Measurements from ENCODE around the gene SOX15.

SOX15 gene

DNA sequence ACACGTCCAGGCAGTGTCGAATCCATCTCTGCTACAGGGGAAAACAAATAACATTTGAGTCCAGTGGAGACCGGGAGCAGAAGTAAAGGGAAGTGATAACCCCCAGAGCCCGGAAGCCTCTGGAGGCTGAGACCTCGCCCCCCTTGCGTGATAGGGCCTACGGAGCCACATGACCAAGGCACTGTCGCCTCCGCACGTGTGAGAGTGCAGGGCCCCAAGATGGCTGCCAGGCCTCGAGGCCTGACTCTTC is 17.6 kb downstream of the SOX15 start:
- peak overlapping the region; percentile 93 for H3K23ac ChIP-seq (ENCODE audit: low read length)
- peaks cover 2% of the 10 kb centered on the region for H3K9me3 ChIP-seq (ENCODE audit: insufficient read depth, low read depth, low read length)
- H2BK120ac ChIP-seq (ENCODE audit: insufficient read depth, low read length, poor library complexity) = peak overlapping the region; percentile 29
- H4K91ac ChIP-seq (ENCODE audit: low read depth, low read length) = peak overlapping the region; percentile 76
- no peak overlapping the region for H2AK5ac ChIP-seq (ENCODE audit: low read length)
- peak overlapping the region; percentile 53 for H3K4ac ChIP-seq (ENCODE audit: low read depth, low read length)
- H2BK12ac ChIP-seq (ENCODE audit: low read length) = no peak overlapping the region
- peaks cover 2 to 15% of the 10 kb centered on the region in 2 experiments for H3K4me1 ChIP-seq (ENCODE audit: control insufficient read depth in 1 of 2, insufficient read depth in 2 of 2, low read length in 2 of 2)
- peak overlapping the region; percentile 69 for H3K27ac ChIP-seq (ENCODE audit: low read depth, low read length)
- peaks cover 42 to 61% of the 10 kb centered on the region in 2 experiments for H3K36me3 ChIP-seq (ENCODE audit: control insufficient read depth in 1 of 2, insufficient read depth in 2 of 2, low read length in 2 of 2)
- peaks cover 12% of the 10 kb centered on the region for H3K79me1 ChIP-seq (ENCODE audit: low read length)
- H3K14ac ChIP-seq (ENCODE audit: low read length) = peak overlapping the region; percentile 62
- peak overlapping the region; percentile 97 for H3K9ac ChIP-seq (ENCODE audit: low read length)
- no peak overlapping the region for H2AFZ ChIP-seq (ENCODE audit: insufficient read depth, low read length, poor library complexity)
- H3K27me3 ChIP-seq (ENCODE audit: insufficient read depth, low read length) = no peaks in the 10 kb centered on the region
- peak overlapping the region; percentile 97 for H3K4me2 ChIP-seq (ENCODE audit: low read length)
- H3K18ac ChIP-seq (ENCODE audit: low read length) = peak overlapping the region; percentile 50
- no peak overlapping the region for H2BK5ac ChIP-seq (ENCODE audit: low read depth, low read length, poor library complexity)
- DNase-seq = no peak
- H4K8ac ChIP-seq (ENCODE audit: low read depth, low read length) = peak overlapping the region; percentile 69
- peak overlapping the region; percentile 31 for H4K12ac ChIP-seq (ENCODE audit: low read depth, low read length)
- WGBS (ENCODE audit: extremely low coverage, insufficient coverage, insufficient read length) = no CpG with 5 or more reads among the region's 11 CpGs
- H3K79me2 ChIP-seq (ENCODE audit: control insufficient read depth, insufficient read depth, low read length, poor library complexity) = peaks cover 14% of the 10 kb centered on the region
- peak overlapping the region; percentile 72 for H3K4me3 ChIP-seq (ENCODE audit: low read depth, low read length)

GRCh38 chr17:7570351-7570750 is 19.5 kb downstream of the SOX15 start:
- Histone ChIP-seq H3K23ac (ENCODE audit: low read length) (no peak overlapping the region), H4K12ac (ENCODE audit: low read depth, low read length) (no peak overlapping the region), H3K36me3 (ENCODE audit: control insufficient read depth in 1 of 2, insufficient read depth in 2 of 2, low read length in 2 of 2) (peaks cover 39 to 52% of the 10 kb centered on the region in 2 experiments), H2BK120ac (ENCODE audit: insufficient read depth, low read length, poor library complexity) (no peak overlapping the region), H3K18ac (ENCODE audit: low read length) (no peak overlapping the region), H3K79me2 (ENCODE audit: control insufficient read depth, insufficient read depth, low read length, poor library complexity) (peaks cover 14% of the 10 kb centered on the region), H2BK12ac (ENCODE audit: low read length) (no peak overlapping the region), H3K4me1 (ENCODE audit: control insufficient read depth in 1 of 2, insufficient read depth in 2 of 2, low read length in 2 of 2) (peaks cover 2 to 14% of the 10 kb centered on the region in 2 experiments), H3K9ac (ENCODE audit: low read length) (no peak overlapping the region), H2AK5ac (ENCODE audit: low read length) (no peak overlapping the region), H4K8ac (ENCODE audit: low read depth, low read length) (no peak overlapping the region), H3K27ac (ENCODE audit: low read depth, low read length) (no peak overlapping the region), H3K9me3 (ENCODE audit: insufficient read depth, low read depth, low read length) (peaks cover 2% of the 10 kb centered on the region), H3K4ac (ENCODE audit: low read depth, low read length) (no peak overlapping the region), H2BK5ac (ENCODE audit: low read depth, low read length, poor library complexity) (no peak overlapping the region), H3K4me3 (ENCODE audit: low read depth, low read length) (no peak overlapping the region), H3K79me1 (ENCODE audit: low read length) (peaks cover 12% of the 10 kb centered on the region), H3K14ac (ENCODE audit: low read length) (no peak overlapping the region), H2AFZ (ENCODE audit: insufficient read depth, low read length, poor library complexity) (no peak overlapping the region), H4K91ac (ENCODE audit: low read depth, low read length) (no peak overlapping the region), H3K4me2 (ENCODE audit: low read length) (no peak overlapping the region), H3K27me3 (ENCODE audit: insufficient read depth, low read length) (no peaks in the 10 kb centered on the region)
- no CpG with 5 or more reads among the region's 10 CpGs for WGBS (ENCODE audit: extremely low coverage, insufficient coverage, insufficient read length)
- DNase-seq = no peak

GRCh38 chr17:7569571-7569970 is 20.3 kb downstream of the SOX15 start:
- peaks cover 40 to 52% of the 10 kb centered on the region in 2 experiments for H3K36me3 ChIP-seq (ENCODE audit: control insufficient read depth in 1 of 2, insufficient read depth in 2 of 2, low read length in 2 of 2)
- peaks cover 14% of the 10 kb centered on the region for H3K79me2 ChIP-seq (ENCODE audit: control insufficient read depth, insufficient read depth, low read length, poor library complexity)
- no peak overlapping the region for H2BK120ac ChIP-seq (ENCODE audit: insufficient read depth, low read length, poor library complexity)
- H2BK5ac ChIP-seq (ENCODE audit: low read depth, low read length, poor library complexity) = no peak overlapping the region
- H4K12ac ChIP-seq (ENCODE audit: low read depth, low read length) = no peak overlapping the region
- no peak overlapping the region for H3K14ac ChIP-seq (ENCODE audit: low read length)
- H3K4me3 ChIP-seq (ENCODE audit: low read depth, low read length) = no peak overlapping the region
- H3K4me1 ChIP-seq (ENCODE audit: control insufficient read depth in 1 of 2, insufficient read depth in 2 of 2, low read length in 2 of 2) = peaks cover under 1 to 11% of the 10 kb centered on the region in 2 experiments
- DNase-seq = no peak
- H3K27me3 ChIP-seq (ENCODE audit: insufficient read depth, low read length) = no peaks in the 10 kb centered on the region
- no peak overlapping the region for H3K18ac ChIP-seq (ENCODE audit: low read length)
- WGBS (ENCODE audit: extremely low coverage, insufficient coverage, insufficient read length) = no CpG with 5 or more reads among the region's 5 CpGs
- H3K23ac ChIP-seq (ENCODE audit: low read length) = no peak overlapping the region
- no peak overlapping the region for H4K91ac ChIP-seq (ENCODE audit: low read depth, low read length)
- H2AK5ac ChIP-seq (ENCODE audit: low read length) = no peak overlapping the region
- H3K27ac ChIP-seq (ENCODE audit: low read depth, low read length) = no peak overlapping the region
- no peak overlapping the region for H3K4ac ChIP-seq (ENCODE audit: low read depth, low read length)
- peaks cover 12% of the 10 kb centered on the region for H3K79me1 ChIP-seq (ENCODE audit: low read length)
- peaks cover 2% of the 10 kb centered on the region for H3K9me3 ChIP-seq (ENCODE audit: insufficient read depth, low read depth, low read length)
- no peak overlapping the region for H2BK12ac ChIP-seq (ENCODE audit: low read length)
- H4K8ac ChIP-seq (ENCODE audit: low read depth, low read length) = no peak overlapping the region
- H2AFZ ChIP-seq (ENCODE audit: insufficient read depth, low read length, poor library complexity) = no peak overlapping the region
- H3K9ac ChIP-seq (ENCODE audit: low read length) = no peak overlapping the region
- H3K4me2 ChIP-seq (ENCODE audit: low read length) = no peak overlapping the region

- H3K18ac ChIP-seq (ENCODE audit: low read length) = no peak overlapping the region
- no peak overlapping the region for H2AFZ ChIP-seq (ENCODE audit: insufficient read depth, low read length, poor library complexity)
- peaks cover 32% of the 10 kb centered on the region in 2 experiments for H3K36me3 ChIP-seq (ENCODE audit: control insufficient read depth in 1 of 2, insufficient read depth in 2 of 2, low read length in 2 of 2)
- H3K27ac ChIP-seq (ENCODE audit: low read depth, low read length) = no peak overlapping the region
- no peak overlapping the region for H2BK5ac ChIP-seq (ENCODE audit: low read depth, low read length, poor library complexity)
- no peak overlapping the region for H2BK12ac ChIP-seq (ENCODE audit: low read length)
- H3K4ac ChIP-seq (ENCODE audit: low read depth, low read length) = peak overlapping the region; percentile 83
- H3K79me1 ChIP-seq (ENCODE audit: low read length) = peaks cover 11% of the 10 kb centered on the region
- peak overlapping the region; percentile 87 for H3K4me2 ChIP-seq (ENCODE audit: low read length)
- no peak overlapping the region for H3K4me3 ChIP-seq (ENCODE audit: low read depth, low read length)
- H3K79me2 ChIP-seq (ENCODE audit: control insufficient read depth, insufficient read depth, low read length, poor library complexity) = peaks cover 11% of the 10 kb centered on the region
- no peak for DNase-seq
- H3K14ac ChIP-seq (ENCODE audit: low read length) = no peak overlapping the region
- no peak overlapping the region for H4K91ac ChIP-seq (ENCODE audit: low read depth, low read length)
- H3K9me3 ChIP-seq (ENCODE audit: insufficient read depth, low read depth, low read length) = no peaks in the 10 kb centered on the region
- H2BK120ac ChIP-seq (ENCODE audit: insufficient read depth, low read length, poor library complexity) = no peak overlapping the region
- H4K8ac ChIP-seq (ENCODE audit: low read depth, low read length) = no peak overlapping the region
- no peak overlapping the region for H4K12ac ChIP-seq (ENCODE audit: low read depth, low read length)
- H2AK5ac ChIP-seq (ENCODE audit: low read length) = no peak overlapping the region
- WGBS (ENCODE audit: extremely low coverage, insufficient coverage, insufficient read length) = no CpG with 5 or more reads among the region's 30 CpGs
- H3K23ac ChIP-seq (ENCODE audit: low read length) = no peak overlapping the region
- peaks cover 0 to 10% of the 10 kb centered on the region in 2 experiments for H3K4me1 ChIP-seq (ENCODE audit: control insufficient read depth in 1 of 2, insufficient read depth in 2 of 2, low read length in 2 of 2)
- no peak overlapping the region for H3K9ac ChIP-seq (ENCODE audit: low read length)
- no peaks in the 10 kb centered on the region for H3K27me3 ChIP-seq (ENCODE audit: insufficient read depth, low read length)
These were observed 26.6 kb downstream of the SOX15 start for GRCh38 chr17:7563115-7563869.
